Stimulated activated CD4-positive, alpha-beta T cell treated with anti-CD3 and anti-CD28 coated beads, Interleukin-1b, Interleukin-23, amount 100 ng/mL, for 4 hours (primary cell): ENCODE data around the gene PDE4D.
"Not testable (repeated sequence)": the region's sequence is repeated elsewhere in the genome, so short reads cannot be mapped to it uniquely, and the experiment has no call there.

Experiments
- DNase-seq, 2 donors: peaks; one replicate each; pipeline ENCODE4 v3.0.0-alpha.2; 2020; ENCODE audit warnings: low read depth in 2 of 2

The PDE4D gene

DNA sequence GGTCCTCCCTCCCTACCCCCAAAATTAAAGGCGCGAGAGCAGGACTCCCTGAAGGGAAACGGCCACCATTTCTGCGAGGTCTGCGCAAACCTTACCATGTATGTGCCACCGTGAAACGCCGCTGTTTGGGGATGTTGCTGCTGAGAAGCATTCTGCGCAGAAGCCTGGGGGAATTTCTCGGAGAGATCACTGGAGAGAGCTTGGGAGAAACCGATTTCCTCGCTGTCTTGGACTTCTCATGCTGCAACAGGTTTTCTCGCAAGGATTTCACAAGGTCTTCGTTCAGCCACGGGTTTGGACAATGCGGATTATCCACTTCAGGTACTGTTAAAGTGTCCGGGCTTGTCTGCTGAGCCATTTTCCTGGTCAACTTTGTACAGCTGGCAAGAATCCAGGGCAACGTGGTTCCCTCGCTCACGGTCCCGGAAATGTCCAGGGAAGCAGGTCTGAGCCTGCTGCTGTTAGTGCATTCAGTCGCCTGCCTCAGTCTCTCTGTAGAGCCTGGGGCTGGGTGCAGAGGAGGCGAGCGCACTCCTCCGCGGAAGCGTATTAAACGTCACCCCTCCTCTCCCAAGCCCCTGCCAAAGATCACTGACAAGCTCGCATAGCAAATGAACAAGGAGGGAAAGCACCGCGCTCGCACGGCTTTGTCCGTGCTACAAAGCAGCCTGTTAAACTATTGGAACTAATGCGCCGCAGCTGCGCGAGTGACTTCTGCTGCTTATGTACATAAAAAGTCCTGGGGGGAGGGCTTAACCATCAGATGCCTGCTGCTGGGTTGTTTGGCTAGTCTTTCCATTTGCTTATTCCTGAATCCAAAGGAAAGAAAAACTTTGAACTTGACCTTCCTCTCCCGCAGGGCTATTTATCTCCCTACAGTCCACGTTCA lies 125.1 kb downstream of the PDE4D start:
- DNase-seq, result peak; percentile 2 to 3

DNA sequence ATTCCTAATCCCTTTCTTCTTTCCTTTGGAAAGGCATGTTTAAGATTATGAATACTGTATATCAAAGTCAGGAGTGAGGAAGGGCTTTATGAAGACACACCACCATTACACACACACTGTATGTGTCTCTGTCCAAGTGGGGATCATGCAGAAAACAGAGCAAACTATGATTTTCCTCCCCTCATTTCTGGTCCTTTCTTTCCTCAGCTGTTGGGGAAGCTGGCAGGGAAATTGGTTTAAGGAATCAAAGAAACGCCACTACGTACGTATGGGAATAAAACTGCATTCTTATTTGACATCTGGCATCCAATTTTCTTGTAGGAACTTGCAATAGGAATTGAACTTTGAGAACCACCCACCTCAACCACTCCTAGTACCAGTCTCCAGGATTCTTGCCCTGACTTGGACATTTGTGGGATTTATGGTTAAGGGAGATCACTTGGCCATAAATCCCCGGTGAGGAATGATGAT lies 125.8 kb downstream of the PDE4D start:
- no peak for DNase-seq

DNA sequence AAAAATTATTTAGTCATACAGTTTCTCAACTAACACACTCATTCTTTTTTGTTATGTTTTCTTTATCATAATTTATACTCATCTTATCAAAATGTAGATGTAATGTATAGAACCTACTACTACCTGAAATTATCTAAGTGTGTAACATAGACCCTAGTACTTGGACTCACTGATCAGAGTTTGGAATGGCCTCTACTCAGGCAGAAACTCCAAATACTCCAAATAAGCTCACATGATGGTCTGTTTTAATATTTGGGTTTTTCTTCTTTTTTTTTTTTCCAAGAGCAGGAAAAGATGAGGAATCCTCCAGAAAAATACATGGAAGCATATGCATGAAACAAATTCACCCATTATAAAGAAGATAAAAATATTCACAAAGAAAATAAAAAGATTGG lies 126.3 kb downstream of the PDE4D start:
- DNase-seq, result no peak

DNA sequence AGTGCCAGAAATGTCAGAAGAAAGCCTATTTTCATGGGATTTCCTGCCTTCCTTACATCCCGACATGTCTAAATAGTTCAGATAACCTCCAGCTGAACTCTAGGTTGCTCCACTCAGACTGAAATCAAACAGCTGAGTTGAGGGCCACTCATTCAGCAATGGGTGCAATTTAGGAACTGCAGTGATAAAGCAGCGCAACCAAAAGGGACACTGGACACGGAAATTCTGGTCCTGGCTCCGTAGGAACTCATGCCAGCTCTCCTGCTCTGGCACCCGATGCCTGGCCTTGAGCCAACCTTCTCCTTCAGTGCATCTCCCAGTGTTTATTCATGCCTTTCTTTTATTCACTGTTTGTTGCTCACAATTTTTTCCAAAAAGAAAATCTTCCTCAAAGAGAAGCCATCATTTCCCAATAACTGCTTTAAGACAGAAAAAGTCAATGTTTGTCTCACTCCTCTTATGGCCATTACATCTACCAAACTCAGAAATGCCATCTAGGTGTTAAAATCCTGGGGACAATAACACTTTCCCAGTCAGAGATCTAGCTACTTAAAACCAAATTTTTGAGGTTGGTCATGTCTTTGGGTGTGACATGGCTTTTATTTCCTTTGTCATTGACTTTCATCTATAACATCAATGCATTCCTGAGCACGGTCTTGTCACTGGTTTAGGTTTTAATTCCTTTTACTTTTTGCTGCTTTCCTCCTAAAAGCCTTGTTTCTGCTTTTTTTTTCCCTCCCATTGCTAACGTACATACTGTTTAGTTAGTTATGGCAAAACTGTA lies 126.9 kb downstream of the PDE4D start:
- DNase-seq, result no peak

DNA sequence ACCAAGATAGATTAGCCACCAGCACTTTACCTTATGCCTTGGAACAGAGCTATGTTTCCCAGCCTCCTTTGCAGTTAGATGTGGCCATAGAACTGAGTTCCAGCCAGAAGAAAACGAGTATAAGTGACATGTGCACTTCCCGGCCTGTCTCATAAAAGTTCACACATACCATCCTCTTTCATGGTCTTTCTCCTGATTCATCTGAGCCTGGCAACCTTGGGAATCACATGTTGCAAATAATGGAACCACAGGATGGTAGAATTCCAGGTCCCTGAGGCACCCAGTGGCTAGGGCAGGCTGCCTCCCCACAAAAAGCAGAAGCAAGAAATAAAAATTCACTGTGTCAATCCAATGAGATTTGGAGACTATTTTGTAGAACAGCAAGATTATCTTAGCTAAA lies 128.1 kb downstream of the PDE4D start:
- no peak for DNase-seq

DNA sequence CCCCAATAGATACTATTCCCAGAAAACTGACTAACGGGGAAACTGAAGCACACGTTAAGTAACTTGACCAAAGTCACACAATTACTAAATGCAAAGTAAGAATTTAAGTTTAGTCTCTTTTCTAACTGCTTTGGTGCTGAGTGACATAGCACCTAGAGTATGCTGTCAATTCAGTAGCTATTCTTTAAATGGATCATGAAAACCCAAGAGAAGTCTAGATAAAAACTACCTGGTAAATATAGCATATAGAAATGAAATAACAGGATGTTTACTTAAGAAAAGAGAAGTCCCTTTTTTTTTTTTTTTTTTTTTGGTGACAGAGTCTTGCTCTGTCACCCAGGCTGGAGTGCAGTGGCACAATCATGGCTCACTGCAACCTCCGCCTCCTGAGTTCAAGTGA lies 129.2 kb downstream of the PDE4D start:
- no peak for DNase-seq

DNA sequence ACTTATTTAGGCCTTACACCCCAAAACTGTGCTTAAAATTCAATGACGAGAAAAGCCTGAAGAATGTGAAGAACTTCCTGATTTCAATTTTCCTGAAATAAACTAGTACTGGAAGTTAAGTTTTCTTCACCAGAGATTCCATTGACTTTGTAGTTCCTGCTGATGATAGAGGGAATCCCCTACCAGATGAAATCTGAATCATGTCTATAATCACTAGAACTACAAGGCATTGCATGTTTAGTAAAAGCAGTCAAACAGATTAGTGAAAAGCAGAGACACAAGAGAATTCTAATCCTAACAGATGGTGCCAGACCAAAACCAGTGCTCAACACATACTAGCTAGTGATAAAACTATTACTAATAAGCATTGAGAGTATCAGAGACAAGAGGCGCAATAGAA lies 130.0 kb downstream of the PDE4D start:
- DNase-seq, result no peak

DNA sequence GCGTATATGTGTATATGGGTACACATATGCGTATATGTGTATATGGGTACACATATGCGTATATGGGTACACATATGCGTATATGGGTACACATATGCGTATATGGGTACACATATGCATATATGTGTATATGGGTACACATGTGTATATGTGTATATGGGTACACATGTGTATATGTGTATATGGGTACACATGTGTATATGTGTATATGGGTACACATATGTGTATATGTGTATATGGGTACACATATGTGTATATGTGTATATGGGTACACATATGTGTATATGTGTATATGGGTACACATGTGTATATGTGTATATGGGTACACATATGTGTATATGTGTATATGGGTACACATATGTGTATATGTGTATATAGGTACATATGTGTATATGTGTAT lies 131.3 kb downstream of the PDE4D start:
- DNase-seq, result not testable (repeated sequence)

DNA sequence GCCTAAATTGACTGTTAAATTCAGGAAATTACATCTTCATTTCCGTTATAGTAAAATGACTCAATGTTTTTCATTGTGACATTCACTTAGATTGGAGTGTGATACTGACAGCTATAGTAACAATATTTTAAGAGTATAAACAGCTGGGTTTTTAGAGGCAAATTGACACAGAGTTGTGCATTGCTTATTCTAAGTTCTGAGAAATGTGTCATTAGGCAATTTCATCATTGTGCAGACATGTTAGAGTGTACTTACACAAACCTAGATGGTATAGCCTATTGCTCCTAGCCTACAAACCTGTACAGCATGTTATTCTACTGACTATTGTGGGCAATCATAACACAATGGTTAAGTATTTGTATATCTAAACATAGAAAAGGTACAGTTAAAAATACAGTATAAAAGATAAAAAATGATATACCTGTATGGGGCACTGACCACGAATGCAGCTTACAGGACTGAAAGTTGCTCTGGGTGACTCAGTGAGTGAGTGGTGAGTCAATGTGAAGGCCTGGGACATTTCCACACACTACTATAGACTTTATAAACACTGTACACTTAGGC lies 132.7 kb downstream of the PDE4D start:
- no peak for DNase-seq

DNA sequence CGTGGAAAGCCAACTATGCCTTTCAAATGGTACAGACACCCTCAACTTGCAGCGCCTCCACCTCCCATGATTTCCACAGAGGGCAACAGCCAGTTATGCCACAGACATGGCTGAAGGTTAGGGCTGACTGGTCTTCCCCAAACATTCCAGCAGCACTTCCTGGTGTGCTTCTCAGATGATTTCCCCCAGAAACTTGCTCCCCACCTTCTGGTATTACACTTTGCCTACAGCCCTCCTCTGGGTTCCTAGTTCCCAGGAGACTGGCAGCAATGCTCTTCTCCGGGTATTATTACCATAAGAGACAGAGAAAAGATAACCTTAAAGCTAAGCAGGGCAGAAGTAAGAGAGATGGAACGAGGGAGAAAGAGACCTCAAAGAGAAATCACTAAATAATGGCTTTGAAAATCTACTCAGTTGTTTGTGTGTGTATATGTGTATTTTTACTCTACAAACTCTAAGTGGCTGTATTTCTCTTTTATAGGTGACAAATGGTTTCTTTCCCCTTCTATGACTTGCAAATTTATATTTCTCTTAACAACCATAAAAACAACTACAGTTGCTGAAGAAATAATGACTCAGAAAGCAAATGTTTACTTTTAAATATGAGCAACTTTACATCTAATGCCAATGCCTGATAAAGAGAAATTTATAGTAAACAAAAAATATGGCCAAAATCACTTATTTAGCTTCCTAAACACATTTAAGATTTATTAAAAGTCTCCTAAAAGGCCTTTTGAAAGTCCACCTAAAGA lies 133.8 kb downstream of the PDE4D start:
- no peak for DNase-seq

DNA sequence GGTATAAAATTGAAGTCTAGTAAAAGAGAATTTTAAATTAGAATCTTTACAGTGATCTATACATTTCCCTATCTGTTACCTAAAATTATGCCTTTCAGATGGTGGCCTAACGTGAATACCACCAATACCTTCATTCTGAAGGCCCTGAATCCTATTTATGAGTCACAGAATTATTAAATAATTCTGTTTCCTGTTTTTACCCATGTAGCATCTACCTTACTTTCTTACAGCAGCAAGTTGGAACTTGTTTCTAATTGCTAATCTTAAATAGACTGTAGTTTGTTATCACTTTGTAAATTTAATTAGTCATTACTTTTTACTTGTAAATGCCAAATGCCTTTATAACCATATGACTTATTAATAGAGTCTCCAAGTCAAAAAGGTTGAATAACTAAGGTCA lies 135.0 kb downstream of the PDE4D start:
- no peak for DNase-seq

DNA sequence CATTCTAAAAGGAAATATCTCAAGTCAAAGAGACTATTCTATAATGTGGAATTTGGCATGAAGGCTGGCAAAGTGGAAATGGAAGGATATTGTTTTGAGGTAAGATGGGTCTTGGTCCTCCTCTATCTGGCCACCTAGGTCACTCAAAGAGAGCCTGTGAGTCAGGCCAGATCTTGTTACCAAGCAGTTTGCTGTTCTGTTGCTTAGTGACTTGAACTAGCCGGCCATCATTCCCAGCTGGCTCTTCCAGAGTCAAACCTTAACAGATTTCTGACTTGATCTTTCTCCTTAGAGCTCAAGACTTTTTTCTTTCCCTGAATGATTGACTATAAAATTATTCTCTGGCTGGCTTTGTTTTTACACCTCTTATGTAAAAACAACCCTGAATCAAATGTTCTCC lies 136.1 kb downstream of the PDE4D start:
- no peak for DNase-seq

DNA sequence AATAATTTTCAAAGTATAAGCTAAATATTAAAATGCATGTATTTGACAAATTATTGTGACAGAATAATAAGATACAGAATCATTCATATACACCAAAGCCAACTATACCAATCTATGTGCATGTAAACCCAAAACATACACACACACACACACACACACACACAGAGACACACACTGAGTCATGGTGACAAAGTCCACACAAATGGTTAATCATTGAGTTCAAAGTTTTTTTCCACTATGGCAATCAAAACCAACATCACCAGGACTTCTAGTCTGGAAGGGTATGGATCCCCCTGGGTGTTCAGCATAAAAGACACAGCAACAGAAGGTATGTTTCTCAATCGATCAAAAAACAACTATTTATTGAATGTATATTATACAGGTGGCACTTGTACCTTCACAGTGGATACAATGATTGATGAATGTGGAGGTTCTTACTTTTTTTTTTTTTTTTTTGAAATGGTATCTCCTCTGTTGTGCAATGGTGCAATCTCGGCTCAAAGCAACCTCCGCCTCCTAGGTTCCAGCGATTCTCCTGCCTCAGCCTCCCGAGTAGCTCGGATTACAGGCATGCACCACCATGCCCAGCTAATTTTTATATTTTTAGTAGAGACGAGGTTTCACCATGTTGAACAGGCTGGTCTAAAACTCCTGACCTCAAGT lies 137.0 kb downstream of the PDE4D start:
- DNase-seq, result no peak

DNA sequence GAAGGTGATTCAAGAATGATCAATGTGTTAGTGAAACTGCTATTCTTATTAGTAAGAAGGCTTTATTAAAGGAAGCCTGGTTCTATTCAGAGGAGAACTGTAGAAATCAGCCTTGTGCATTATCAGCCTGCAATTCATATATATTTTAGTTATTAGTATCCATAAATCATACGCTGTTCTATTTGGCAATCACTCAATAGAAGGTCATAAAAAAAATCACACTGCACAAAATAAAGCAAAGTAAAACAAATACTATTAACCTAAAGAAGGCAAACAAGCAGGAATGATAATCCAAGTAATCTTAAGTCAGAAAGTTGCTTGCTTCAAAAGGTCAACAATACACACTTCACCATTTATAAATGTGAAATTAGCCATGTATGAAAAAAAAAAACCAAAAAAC lies 138.1 kb downstream of the PDE4D start:
- no peak for DNase-seq

DNA sequence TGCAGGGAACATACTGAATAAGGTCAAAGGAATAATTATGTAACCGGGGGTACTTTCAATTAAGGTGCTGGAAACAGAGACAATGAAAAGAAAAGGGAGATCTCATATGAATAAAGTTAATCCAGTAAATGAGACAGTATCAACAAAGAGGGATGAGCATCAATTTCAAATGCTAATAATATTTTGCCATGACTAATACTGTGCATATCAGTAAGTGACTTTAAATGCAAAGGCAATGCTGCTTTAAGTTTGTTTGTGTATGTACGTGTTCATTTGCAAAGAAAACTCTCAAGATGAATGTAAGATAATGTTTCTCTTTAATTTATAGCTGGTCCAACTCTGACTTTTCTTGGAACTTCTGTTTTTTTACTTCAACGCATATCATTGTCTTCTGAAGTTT lies 139.9 kb downstream of the PDE4D start:
- no peak for DNase-seq

DNA sequence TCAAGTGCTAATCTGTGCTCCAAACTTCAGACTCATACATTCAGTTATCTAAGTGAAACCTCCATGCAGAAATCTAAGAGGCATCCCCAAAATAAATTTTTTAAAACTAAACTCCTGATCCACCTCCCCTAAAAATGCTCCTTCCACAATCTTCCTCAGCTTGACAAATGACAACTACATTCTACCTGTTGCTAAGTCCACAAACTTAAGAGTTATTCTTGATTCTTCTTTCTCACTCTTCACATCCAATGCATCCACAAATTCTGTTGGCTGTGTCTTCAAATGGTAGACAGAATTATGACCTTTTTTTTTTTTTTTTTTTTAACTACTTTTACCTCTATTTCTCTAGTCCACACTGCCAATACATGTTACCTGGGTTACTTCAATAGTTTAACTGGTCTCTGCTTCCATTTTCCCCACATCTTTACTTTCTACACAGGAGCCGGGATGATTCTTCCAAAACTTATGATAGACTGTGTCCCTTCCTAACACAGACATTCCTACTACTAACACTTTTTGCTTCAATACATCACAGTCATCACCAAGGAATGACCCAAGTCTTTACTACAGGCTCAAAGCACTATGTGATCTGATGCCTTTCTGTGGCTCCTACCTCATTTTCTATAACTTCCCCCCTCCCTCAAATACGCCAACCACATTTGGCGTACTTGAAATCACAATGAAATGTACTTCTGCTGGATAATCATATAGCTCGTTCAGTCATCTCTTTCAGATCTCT lies 143.6 kb downstream of the PDE4D start:
- no peak for DNase-seq

DNA sequence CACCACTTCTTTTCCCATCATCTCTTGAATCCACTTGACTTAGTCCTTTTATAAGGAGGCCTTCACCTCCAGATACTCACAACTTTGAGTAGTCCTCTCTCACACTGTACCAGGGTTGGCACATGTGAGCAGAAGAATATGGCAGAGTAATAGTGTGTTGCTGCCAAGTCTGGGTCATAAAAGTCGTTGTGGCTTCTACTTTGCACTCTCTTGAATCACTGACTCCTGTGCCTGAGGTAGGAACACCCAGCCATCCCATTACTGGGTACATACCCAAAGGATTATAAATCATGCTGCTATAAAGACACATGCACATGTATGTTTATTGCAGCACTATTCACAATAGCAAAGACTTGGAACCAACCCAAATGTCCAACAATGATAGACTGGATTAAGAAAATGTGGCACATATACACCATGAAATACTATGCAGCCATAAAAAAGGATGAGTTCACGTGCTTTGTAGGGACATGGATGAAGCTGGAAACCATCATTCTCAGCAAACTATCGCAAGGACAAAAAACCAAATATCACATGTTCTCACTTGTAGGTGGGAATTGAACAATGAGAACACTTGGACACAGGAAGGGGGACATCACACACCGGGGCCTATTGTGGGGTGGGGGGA lies 145.4 kb downstream of the PDE4D start:
- DNase-seq, result not testable (repeated sequence)

DNA sequence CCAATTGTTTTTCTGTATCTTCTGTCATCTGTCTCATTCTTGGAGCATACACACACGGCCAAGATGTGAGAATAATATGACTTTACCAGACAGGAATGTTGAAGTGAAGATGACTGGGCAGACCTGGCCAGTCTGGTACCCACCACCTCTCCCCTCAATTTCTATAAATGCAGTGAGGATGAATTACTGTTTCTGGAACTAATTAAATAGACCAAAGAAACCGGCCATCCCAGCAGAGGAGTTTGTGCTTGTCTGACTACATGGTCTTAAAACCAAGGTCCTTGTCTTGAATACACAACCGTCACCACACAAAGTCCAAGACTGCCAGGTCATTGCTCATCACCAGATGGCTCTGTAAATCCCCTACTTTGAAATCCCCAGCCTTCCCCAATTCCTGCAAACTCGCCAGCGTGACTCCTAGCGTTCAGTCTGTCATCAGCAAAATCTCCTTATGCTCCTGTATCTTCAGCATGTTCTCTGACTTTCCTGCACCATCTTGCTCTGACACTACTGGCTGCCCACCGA lies 147.2 kb downstream of the PDE4D start:
- no peak for DNase-seq

DNA sequence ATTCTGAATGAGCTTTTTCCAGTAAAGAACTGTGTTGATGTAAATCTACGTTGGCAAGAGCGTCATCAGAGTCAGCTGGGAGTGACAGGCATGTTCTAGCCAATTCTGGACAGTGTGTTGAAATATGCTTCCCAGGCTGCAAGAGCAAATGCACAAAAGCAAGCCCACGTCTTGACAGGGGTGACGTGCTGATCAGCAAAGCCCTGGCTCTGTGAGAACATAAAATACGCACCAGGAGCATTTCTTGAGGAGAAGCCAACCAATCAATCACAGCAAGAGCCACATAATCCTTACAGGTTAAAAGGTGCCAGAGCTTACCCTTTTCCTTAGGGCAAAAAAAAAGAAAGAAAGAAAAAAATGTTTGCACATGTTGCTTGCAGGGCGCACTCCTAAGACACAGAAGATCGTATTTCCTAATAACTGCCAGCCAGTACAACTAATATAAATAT lies 148.1 kb downstream of the PDE4D start:
- no peak for DNase-seq

DNA sequence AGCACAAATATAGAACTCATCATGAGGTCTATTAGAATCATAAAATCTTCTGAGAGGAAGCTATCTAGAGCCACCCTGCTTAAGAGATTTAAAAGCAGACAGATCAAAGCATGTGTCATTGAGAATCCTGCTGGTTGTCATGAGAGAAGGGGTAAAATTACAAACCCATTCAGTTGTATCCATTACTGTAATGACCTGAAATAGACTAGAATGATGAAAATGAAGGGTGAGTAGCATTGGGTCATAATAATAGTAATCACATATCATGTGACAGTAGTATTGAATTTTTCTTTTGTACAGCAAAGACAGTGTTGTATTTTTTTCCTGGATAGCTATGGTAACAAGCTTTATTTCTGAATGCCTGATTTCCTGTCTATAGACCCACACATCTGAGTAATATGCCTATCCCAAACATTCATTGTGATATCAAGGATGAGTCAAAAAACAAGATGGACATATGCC lies 149.0 kb downstream of the PDE4D start:
- DNase-seq, result no peak
